ENCODE measurements around the gene CERS6.

GRCh38 chr2:168811696-168812095, 355.6 kb downstream of the CERS6 start:
- TF ChIP-seq GATA3 (IDR thresholded peaks at IDR 0.05; ENCODE audit: low read depth, low read length) = no peak
- no peak for TF ChIP-seq GATA2 (IDR thresholded peaks at IDR 0.05; ENCODE audit: low read depth, low read length)
